Frontal cortex (tissue), 4 donors: ENCODE data around the gene MYBBP1A. TPM values are rescaled to one million over a fixed set of nuclear protein-coding genes. Genes with fewer than 3 reads are reported as not detected.

Experiments used
- DNase-seq, 2 donors: peaks; one replicate each; pipeline ENCODE4 v3.0.0; 2012; ENCODE audit warnings: low spot score in 2 of 2
- FAIRE-seq: peaks from 2 replicates; lab custom pipeline; 2012; peaks lifted over from hg19 to GRCh38; lab: Jason Lieb, UNC
- total RNA-seq: library from RNA; depleted of rRNA; stranded (reverse); fragments of >200 nt; gene quantifications from one replicate; pipeline ENCODE4 v1.2.3, GENCODE V29; 2014
- donor health status: control.
- donor health status: control.
- donor health status: control.

The MYBBP1A gene
- total RNA-seq, 1 donor from 2014 or later: 30.2 TPM

GRCh38 chr17:4554441-4554996 lies 665 bp downstream of the MYBBP1A start:
- DNase-seq (no peak), FAIRE-seq (no peak)

GRCh38 chr17:4553669-4554068 lies 1.5 kb downstream of the MYBBP1A start:
- FAIRE-seq (no peak), DNase-seq (no peak)

GRCh38 chr17:4551796-4552525 lies 3.2 kb downstream of the MYBBP1A start:
- no peak for DNase-seq
- FAIRE-seq: no peak

GRCh38 chr17:4551141-4551540 lies 4.0 kb downstream of the MYBBP1A start:
- DNase-seq: no peak
- FAIRE-seq: no peak

GRCh38 chr17:4550534-4551039 lies 4.6 kb downstream of the MYBBP1A start:
- FAIRE-seq (no peak), DNase-seq (no peak)

GRCh38 chr17:4549781-4550533 lies 5.2 kb downstream of the MYBBP1A start:
- FAIRE-seq: no peak

GRCh38 chr17:4548721-4549531 lies 6.3 kb downstream of the MYBBP1A start:
- DNase-seq (no peak), FAIRE-seq (no peak)

More at GRCh38 chr17:4549781-4550533, 5.2 kb downstream of the MYBBP1A start:
- DNase-seq: no peak

- FAIRE-seq: no peak
- DNase-seq: no peak
Observed at GRCh38 chr17:4548061-4548461, 7.1 kb downstream of the MYBBP1A start.

- FAIRE-seq: no peak
- no peak for DNase-seq
Observed at GRCh38 chr17:4547118-4547906, 7.9 kb downstream of the MYBBP1A start.

- FAIRE-seq (no peak), DNase-seq (no peak)
Observed at GRCh38 chr17:4545217-4545951, 9.8 kb downstream of the MYBBP1A start.

- DNase-seq (no peak), FAIRE-seq (no peak)
Observed at GRCh38 chr17:4544951-4545216, 10.3 kb downstream of the MYBBP1A start.

- no peak for FAIRE-seq
- no peak for DNase-seq
Observed at GRCh38 chr17:4544135-4544950, 10.8 kb downstream of the MYBBP1A start.

- no peak for FAIRE-seq
- DNase-seq: no peak
Observed at GRCh38 chr17:4543557-4544026, 11.6 kb downstream of the MYBBP1A start.

- DNase-seq (no peak), FAIRE-seq (no peak)
Observed at GRCh38 chr17:4542726-4543191, 12.4 kb downstream of the MYBBP1A start.

GRCh38 chr17:4542003-4542725 lies 13.0 kb downstream of the MYBBP1A start:
- no peak for FAIRE-seq

GRCh38 chr17:4541328-4542002 lies 13.7 kb downstream of the MYBBP1A start:
- DNase-seq (no peak), FAIRE-seq (no peak)

More at GRCh38 chr17:4542003-4542725, 13.0 kb downstream of the MYBBP1A start:
- no peak for DNase-seq
